ENCODE measurements around the gene FASN.
A peak's percentile ranks its signal among the peaks of the same experiment; 100 is the strongest.

The FASN gene

DNA sequence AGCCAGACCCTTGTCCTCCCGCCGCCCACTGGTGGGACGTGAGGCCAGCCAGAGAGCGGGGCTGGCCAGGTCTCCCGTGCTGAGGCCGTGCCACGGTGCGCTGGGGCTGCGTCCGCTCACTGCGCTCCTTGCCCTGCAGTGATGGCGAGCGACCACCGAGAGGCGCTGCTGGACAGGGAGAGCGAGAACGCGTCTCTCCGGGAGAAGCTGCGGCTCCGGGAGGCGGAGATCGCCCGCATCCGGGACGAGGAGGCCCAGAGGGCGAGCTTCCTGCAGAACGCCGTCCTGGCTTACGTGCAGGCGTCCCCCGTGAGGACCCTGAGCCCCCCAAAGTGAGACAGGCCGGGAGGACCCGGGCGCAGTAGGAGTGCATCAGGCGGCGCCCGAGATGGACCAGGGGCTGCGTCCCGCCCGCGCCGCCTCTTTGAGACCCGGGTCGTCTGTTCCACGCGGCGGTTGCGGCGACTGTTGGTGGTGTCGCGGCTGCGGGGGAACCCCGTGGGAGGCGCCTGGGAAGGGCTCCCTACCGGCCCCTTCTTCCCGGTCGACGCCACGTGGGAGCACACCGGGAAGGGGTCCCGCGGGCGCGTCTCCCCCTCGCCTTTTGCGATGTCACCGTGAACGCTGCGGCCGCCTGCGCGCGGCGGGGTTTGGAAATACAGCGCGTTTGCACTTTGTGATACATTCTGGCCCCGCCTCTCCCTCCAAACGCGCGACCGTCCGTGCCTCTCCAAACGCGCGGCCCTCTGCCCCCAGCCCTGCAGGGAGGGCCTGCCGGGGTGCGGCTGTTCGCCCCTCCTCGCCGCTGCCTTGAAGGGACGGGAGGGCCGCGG, 67.3 kb downstream of the FASN start:
- Histone ChIP-seq H3K27ac (ENCODE audit: low read depth, low read length) (no peak overlapping the region), H3K9ac (ENCODE audit: low read length) (no peak overlapping the region), H3K4me1 (ENCODE audit: control insufficient read depth, insufficient read depth, low read length) (peaks cover 4% of the 10 kb centered on the region), H3K4me3 (ENCODE audit: low read length) (peak overlapping the region; percentile 73), H3K36me3 (ENCODE audit: control insufficient read depth, insufficient read depth, low read length) (no peaks in the 10 kb centered on the region), H3K27me3 (ENCODE audit: control insufficient read depth, insufficient read depth, low read length) (peaks cover 6% of the 10 kb centered on the region)

DNA sequence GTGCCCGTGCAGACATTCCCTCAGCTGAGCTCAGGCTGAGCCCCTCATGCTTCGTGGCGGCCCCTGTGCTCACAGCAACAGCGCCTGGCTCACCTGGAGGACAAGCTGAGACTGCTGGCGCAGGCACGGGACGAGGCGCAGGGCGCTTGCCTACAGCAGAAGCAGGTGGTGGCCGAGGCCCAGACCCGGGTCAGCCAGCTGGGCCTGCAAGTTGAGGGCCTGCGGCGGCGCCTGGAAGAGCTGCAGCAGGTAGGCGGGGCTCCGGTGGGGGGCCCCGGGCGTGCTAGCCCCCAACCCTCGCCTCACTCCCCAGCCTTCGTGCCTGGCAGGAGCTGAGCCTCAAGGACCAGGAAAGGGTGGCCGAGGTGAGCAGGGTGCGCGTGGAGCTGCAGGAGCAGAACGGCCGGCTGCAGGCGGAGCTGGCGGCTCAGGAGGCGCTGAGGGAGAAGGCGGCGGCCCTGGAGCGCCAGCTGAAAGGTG, 68.0 kb downstream of the FASN start:
- peaks cover 6% of the 10 kb centered on the region for H3K27me3 ChIP-seq (ENCODE audit: control insufficient read depth, insufficient read depth, low read length)
- H3K27ac ChIP-seq (ENCODE audit: low read depth, low read length): no peak overlapping the region
- H3K4me3 ChIP-seq (ENCODE audit: low read length): peak overlapping the region; percentile 73
- H3K4me1 ChIP-seq (ENCODE audit: control insufficient read depth, insufficient read depth, low read length): peaks cover 4% of the 10 kb centered on the region
- no peaks in the 10 kb centered on the region for H3K36me3 ChIP-seq (ENCODE audit: control insufficient read depth, insufficient read depth, low read length)
- H3K9ac ChIP-seq (ENCODE audit: low read length): no peak overlapping the region

GRCh38 chr17:82029391-82029790, 68.6 kb downstream of the FASN start:
- Histone ChIP-seq H3K4me3 (ENCODE audit: low read length) (no peak overlapping the region), H3K27ac (ENCODE audit: low read depth, low read length) (no peak overlapping the region)

GRCh38 chr17:82028966-82029365, 69.1 kb downstream of the FASN start:
- Histone ChIP-seq H3K27ac (ENCODE audit: low read depth, low read length) (no peak overlapping the region), H3K4me1 (ENCODE audit: control insufficient read depth, insufficient read depth, low read length) (peaks cover 8% of the 10 kb centered on the region)

More at GRCh38 chr17:82029391-82029790, 68.6 kb downstream of the FASN start:
- no peaks in the 10 kb centered on the region for H3K36me3 ChIP-seq (ENCODE audit: control insufficient read depth, insufficient read depth, low read length)
- H3K9ac ChIP-seq (ENCODE audit: low read length): no peak overlapping the region
- peaks cover 6% of the 10 kb centered on the region for H3K27me3 ChIP-seq (ENCODE audit: control insufficient read depth, insufficient read depth, low read length)
- peaks cover 4% of the 10 kb centered on the region for H3K4me1 ChIP-seq (ENCODE audit: control insufficient read depth, insufficient read depth, low read length)

More at GRCh38 chr17:82028966-82029365, 69.1 kb downstream of the FASN start:
- peaks cover 6% of the 10 kb centered on the region for H3K27me3 ChIP-seq (ENCODE audit: control insufficient read depth, insufficient read depth, low read length)
- no peak overlapping the region for H3K4me3 ChIP-seq (ENCODE audit: low read length)
- no peak overlapping the region for H3K9ac ChIP-seq (ENCODE audit: low read length)
- no peaks in the 10 kb centered on the region for H3K36me3 ChIP-seq (ENCODE audit: control insufficient read depth, insufficient read depth, low read length)

Data from rectal smooth muscle tissue (tissue), 1 donor.